HFFc6 (cell line): Measurements from ENCODE around the gene ABHD15. TPM values are rescaled to one million over a fixed set of nuclear protein-coding genes. Genes with fewer than 3 reads are reported as not detected.

ENCODE experiments used
- DNase-seq: peaks from one replicate; pipeline ENCODE4 v3.0.0-alpha.2; 2018
- H3K27ac Mint-ChIP-seq: 2 replicates; pipeline ENCODE4 v1.8.0; 2020; ENCODE audit warnings: mild to moderate bottlenecking, mixed read lengths
- H3K27me3 Mint-ChIP-seq: 2 replicates; pipeline ENCODE4 v1.8.0; 2021; ENCODE audit warnings: mild to moderate bottlenecking, moderate library complexity, mixed read lengths; ENCODE audit not compliant: insufficient read depth
- H3K36me3 Mint-ChIP-seq: 2 replicates; pipeline ENCODE4 v1.8.0; 2021; ENCODE audit warnings: low read depth, mixed read lengths
- H3K4me1 Mint-ChIP-seq: 2 replicates; pipeline ENCODE4 v1.8.0; 2020; ENCODE audit warnings: low read depth, mixed read lengths
- H3K4me3 Mint-ChIP-seq: 2 replicates; pipeline ENCODE4 v1.8.0; 2020; ENCODE audit warnings: mild to moderate bottlenecking, moderate library complexity, mixed read lengths
- H3K9me3 Mint-ChIP-seq: 2 replicates; pipeline ENCODE4 v1.8.0; 2020; ENCODE audit warnings: mild to moderate bottlenecking, mixed read lengths
- total RNA-seq, 6 experiments: library from RNA; stranded (reverse); fragmentation: NEBNext Ultra II Directional; extraction: Animal tissue kit (Norgen Biotek cat#: 25700); gene quantifications; 2 replicates in 1 of 6; 3 replicates in 5 of 6; pipeline ENCODE4 v1.2.3, GENCODE V29; 2021
- TF ChIP-seq, protein P1 (sequence below): fragments of 200-600 bp; sonication (generic); IDR thresholded peaks from 2 replicates; pipeline ENCODE4 v1.5.0; 2021; ENCODE audit warnings: antibody characterized with exemption, mild to moderate bottlenecking

ABHD15 gene
- total RNA-seq, 6 experiments from 2014 or later = 6.4 to 9.8 (median 7.0) TPM

DNA sequence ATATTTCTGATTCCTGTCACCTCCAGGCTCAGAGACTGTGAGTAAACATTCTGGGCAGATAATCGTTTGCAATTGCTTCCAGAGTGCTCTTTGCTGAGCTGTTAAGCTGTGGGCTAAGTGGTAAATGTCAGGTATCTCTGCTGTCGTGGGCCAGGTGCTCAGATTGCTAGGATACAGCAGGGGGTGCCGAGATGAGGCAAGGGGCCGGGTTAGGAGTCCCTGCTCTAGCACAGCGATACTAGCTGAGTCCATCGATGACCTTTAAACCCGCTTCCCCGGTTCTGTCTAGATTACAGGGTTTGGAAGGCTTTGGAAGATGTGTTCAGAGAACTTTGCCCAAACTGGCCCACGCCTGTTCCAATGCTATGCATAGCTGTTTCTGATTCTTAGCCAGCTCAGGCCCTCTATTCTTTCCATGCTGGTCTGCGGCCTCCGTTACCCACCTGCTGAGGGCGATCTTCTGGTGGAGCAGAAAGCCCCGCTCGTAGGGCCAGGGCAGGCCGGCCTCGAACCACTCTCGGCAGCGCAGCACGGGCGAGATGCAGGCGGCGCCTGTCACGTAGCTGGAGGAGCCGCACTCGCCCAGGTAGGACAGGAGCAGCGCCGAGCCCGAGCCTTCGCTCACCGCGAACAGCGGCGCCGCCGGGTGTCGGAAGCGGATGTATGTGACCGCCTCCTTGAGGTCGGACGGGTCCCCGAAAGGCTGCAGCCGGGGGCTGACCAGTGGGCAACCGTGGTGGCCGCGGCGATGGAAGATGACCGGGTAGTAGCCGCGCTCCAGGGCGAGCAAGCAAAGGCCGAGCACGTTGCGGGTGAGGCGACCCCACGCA is 979 bp downstream of the ABHD15 start:
- peaks cover 13% of the 10 kb centered on the region for H3K4me1 Mint-ChIP-seq
- H3K27ac Mint-ChIP-seq = no peak overlapping the region
- no peaks in the 10 kb centered on the region; the same call in 1 of the 2 replicates for H3K27me3 Mint-ChIP-seq
- TF ChIP-seq, protein P1, sequence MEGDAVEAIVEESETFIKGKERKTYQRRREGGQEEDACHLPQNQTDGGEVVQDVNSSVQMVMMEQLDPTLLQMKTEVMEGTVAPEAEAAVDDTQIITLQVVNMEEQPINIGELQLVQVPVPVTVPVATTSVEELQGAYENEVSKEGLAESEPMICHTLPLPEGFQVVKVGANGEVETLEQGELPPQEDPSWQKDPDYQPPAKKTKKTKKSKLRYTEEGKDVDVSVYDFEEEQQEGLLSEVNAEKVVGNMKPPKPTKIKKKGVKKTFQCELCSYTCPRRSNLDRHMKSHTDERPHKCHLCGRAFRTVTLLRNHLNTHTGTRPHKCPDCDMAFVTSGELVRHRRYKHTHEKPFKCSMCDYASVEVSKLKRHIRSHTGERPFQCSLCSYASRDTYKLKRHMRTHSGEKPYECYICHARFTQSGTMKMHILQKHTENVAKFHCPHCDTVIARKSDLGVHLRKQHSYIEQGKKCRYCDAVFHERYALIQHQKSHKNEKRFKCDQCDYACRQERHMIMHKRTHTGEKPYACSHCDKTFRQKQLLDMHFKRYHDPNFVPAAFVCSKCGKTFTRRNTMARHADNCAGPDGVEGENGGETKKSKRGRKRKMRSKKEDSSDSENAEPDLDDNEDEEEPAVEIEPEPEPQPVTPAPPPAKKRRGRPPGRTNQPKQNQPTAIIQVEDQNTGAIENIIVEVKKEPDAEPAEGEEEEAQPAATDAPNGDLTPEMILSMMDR = no peak; the same call in 1 of the 2 replicates
- no peak for DNase-seq
- no peak overlapping the region for H3K4me3 Mint-ChIP-seq
- H3K36me3 Mint-ChIP-seq = peaks cover 4% of the 10 kb centered on the region; the same call in 1 of the 2 replicates
- no peaks in the 10 kb centered on the region for H3K9me3 Mint-ChIP-seq

DNA sequence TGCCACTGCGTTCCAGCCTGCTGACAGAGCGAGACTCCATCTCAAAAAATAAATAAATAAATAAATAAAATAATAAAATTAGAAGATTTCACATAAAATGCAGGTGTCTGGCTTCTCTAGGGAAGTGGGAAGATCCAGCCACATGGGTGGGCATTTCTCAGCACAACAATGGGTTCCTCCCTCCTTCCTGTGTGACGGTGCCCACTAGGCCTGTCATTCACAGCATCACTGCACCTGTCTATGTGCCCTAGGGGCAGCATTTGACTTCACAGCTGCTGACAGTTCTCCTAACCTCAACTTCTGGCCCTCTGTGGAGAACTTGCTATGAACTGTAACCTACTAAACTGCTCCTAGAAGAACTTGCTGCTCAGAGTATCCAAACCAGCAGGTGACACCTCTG is 3.0 kb downstream of the ABHD15 start:
- H3K4me1 Mint-ChIP-seq = no peaks in the 10 kb centered on the region
- TF ChIP-seq, protein P1 = no peak
- no peak overlapping the region for H3K4me3 Mint-ChIP-seq
- no peak overlapping the region for H3K27ac Mint-ChIP-seq
- H3K36me3 Mint-ChIP-seq = no peaks in the 10 kb centered on the region
- no peak for DNase-seq
- H3K9me3 Mint-ChIP-seq = no peaks in the 10 kb centered on the region
- H3K27me3 Mint-ChIP-seq = no peaks in the 10 kb centered on the region; the same call in 1 of the 2 replicates

DNA sequence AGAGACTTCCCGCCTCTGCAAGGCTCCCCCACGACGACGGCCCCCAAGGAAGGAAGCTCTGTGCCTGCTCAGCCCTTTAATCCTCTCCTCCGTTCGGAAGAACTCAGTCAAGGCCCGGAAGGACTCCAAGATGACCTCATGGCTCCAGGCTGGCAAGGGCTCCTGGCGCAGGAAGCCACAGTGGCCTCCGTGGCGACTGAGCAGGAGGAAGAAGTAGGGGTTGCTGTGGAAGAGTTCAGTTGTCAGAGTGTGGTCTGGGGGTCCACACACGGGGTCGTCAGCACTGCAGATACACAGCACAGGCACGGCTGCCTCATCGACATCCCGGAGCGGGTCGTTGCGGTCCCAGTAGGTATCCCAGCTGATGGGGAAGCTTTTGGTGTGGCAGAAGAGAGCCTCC is 4.2 kb downstream of the ABHD15 start:
- TF ChIP-seq, protein P1 = no peak
- Mint-ChIP-seq H3K27me3 (no peaks in the 10 kb centered on the region), H3K27ac (no peak overlapping the region), H3K4me1 (peaks cover 3% of the 10 kb centered on the region), H3K4me3 (no peak overlapping the region; the same call in 1 of the 2 replicates), H3K9me3 (no peaks in the 10 kb centered on the region), H3K36me3 (no peaks in the 10 kb centered on the region)
- no peak for DNase-seq

DNA sequence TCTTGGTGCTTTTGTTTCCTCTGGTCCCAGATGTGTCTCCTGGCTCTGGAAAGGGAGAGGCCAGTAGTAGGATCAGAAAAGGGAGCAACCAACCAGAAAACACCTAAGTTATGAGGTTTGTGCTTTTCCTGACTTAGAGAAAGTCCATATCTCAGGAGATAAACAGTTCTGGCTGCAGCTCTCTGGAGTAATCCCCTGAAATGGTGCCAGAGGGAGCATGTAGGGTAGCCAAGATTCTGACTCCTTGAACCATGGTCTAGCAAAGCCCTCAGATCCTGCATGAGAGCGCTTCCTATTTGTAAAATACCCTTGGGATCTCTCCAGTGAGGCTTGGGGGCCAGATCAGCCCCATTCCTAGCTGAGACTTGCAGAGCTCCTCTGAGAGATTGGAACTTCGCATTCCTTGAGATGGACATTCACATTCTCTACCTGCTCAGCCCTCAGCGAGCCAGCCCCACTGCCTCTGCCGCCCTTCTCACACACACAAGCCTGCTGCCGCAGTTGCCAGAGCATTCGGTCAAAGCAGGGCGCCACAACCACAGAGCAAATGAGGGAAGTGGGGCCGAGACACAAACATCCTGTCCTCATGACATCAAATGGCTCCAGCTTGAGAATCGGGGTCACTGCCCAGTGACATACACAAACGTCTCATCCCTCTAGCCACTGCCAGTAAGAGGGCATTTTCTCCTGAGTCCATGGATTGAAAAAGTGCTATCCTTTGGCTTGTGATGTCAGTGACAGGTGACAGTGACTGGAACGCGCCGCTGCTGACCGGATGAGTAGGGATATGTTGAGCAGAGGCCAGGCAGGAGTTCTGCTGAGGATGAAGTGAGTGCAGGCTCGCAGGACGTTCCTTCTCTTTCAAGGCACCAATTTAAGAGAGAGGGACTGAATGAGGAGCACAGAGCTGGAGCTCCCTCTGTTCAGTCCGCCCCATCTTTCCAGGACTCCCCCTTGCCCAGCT is 5.0 kb downstream of the ABHD15 start:
- no peak for DNase-seq
- TF ChIP-seq, protein P1 = no peak
- no peaks in the 10 kb centered on the region for H3K27me3 Mint-ChIP-seq
- H3K9me3 Mint-ChIP-seq = no peaks in the 10 kb centered on the region
- H3K4me1 Mint-ChIP-seq = peaks cover 11% of the 10 kb centered on the region
- no peak overlapping the region for H3K4me3 Mint-ChIP-seq
- no peak overlapping the region for H3K27ac Mint-ChIP-seq
- H3K36me3 Mint-ChIP-seq = no peaks in the 10 kb centered on the region

DNA sequence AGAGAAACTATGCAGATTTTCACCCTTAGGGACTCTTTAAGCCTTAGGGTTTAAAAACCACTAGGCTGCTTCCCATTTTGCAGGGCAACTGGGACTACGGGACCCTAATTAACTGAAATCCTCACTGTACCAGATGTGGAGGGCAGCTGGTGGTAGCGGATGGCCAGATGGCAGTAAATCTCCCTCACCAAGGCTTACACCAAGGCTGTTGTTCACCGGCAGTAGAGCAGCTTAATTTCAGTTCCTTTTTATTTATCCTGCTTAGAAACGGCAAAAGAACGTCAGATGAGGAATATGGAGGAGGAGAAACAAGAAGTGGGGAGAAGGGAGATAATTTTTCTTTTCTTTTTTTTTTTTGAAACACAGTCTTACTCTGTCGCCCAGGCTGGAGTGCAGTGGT is 6.5 kb downstream of the ABHD15 start:
- Mint-ChIP-seq H3K27ac (no peak overlapping the region), H3K4me3 (no peak overlapping the region), H3K36me3 (no peaks in the 10 kb centered on the region), H3K9me3 (no peaks in the 10 kb centered on the region), H3K27me3 (no peaks in the 10 kb centered on the region), H3K4me1 (peaks cover 14% of the 10 kb centered on the region)
- no peak for DNase-seq
- TF ChIP-seq, protein P1 = no peak
